ENCODE results near the gene STARD13.

The STARD13 gene

GRCh38 chr13:33318037-33318436, 32.5 kb upstream of the STARD13 start:
- no peaks in the 10 kb centered on the region for H3K36me3 ChIP-seq (ENCODE audit: low read length)
- no peaks in the 10 kb centered on the region for H3K27me3 ChIP-seq (ENCODE audit: low read length)
- H3K4me3 ChIP-seq (ENCODE audit: insufficient read depth, low read length, poor library complexity, severe bottlenecking): no peak overlapping the region
- H3K9me3 ChIP-seq (ENCODE audit: insufficient read depth, low read length): no peaks in the 10 kb centered on the region
- no peaks in the 10 kb centered on the region for H4K20me1 ChIP-seq (ENCODE audit: low read depth, low read length)
- no peaks in the 10 kb centered on the region for H3K9me2 ChIP-seq (replicated peaks; ENCODE audit: insufficient read depth, low read length)
- no peak overlapping the region for H2AFZ ChIP-seq (ENCODE audit: low read depth, low read length, severe bottlenecking)
- H3K79me2 ChIP-seq (ENCODE audit: insufficient read depth, low read length): no peaks in the 10 kb centered on the region
- TF ChIP-seq, protein P1, sequence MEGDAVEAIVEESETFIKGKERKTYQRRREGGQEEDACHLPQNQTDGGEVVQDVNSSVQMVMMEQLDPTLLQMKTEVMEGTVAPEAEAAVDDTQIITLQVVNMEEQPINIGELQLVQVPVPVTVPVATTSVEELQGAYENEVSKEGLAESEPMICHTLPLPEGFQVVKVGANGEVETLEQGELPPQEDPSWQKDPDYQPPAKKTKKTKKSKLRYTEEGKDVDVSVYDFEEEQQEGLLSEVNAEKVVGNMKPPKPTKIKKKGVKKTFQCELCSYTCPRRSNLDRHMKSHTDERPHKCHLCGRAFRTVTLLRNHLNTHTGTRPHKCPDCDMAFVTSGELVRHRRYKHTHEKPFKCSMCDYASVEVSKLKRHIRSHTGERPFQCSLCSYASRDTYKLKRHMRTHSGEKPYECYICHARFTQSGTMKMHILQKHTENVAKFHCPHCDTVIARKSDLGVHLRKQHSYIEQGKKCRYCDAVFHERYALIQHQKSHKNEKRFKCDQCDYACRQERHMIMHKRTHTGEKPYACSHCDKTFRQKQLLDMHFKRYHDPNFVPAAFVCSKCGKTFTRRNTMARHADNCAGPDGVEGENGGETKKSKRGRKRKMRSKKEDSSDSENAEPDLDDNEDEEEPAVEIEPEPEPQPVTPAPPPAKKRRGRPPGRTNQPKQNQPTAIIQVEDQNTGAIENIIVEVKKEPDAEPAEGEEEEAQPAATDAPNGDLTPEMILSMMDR (IDR thresholded peaks at IDR 0.05; ENCODE audit: insufficient read depth, low read length, poor library complexity, severe bottlenecking): no peak
- TF ChIP-seq EZH2phosphoT487 (conservative IDR thresholded peaks at IDR 0.05; ENCODE audit: low read length): no peak
- no peaks in the 10 kb centered on the region for H3F3A ChIP-seq (ENCODE audit: insufficient read depth)
- H3K4me2 ChIP-seq (ENCODE audit: low read depth, low read length, poor library complexity, severe bottlenecking): no peak overlapping the region
- H3K9ac ChIP-seq (ENCODE audit: low read length): no peak overlapping the region
- H3K27ac ChIP-seq (ENCODE audit: low read depth, low read length): no peak overlapping the region

DNA sequence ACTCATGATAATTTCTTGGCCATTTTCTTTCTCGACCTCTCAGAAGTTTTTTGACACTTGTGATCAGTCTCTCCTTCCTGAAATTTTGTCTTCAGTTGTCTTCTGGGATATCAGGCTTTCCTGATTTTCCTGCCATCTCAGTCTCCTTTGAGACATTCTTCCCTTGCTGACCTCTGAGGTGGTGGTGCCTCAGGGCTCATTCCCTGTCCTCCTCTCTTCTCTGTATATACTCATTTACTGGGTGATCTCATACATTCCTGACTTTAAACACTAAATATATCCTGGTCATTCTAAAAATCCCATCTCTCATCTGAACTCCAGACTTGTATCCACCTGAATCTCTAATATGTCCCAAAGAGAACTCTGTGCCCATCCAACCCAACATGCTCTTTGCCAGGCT, 31.3 kb upstream of the STARD13 start:
- Histone ChIP-seq H3F3A (ENCODE audit: insufficient read depth) (no peaks in the 10 kb centered on the region), H3K27me3 (ENCODE audit: low read length) (no peaks in the 10 kb centered on the region), H3K4me3 (ENCODE audit: insufficient read depth, low read length, poor library complexity, severe bottlenecking) (no peak overlapping the region), H3K4me2 (ENCODE audit: low read depth, low read length, poor library complexity, severe bottlenecking) (no peak overlapping the region), H4K20me1 (ENCODE audit: low read depth, low read length) (no peaks in the 10 kb centered on the region), H3K79me2 (ENCODE audit: insufficient read depth, low read length) (no peaks in the 10 kb centered on the region), H3K36me3 (ENCODE audit: low read length) (no peaks in the 10 kb centered on the region), H3K9me3 (ENCODE audit: insufficient read depth, low read length) (no peaks in the 10 kb centered on the region), H3K9me2 (replicated peaks; ENCODE audit: insufficient read depth, low read length) (no peaks in the 10 kb centered on the region), H3K9ac (ENCODE audit: low read length) (no peak overlapping the region), H3K27ac (ENCODE audit: low read depth, low read length) (no peak overlapping the region), H2AFZ (ENCODE audit: low read depth, low read length, severe bottlenecking) (no peak overlapping the region)
- TF ChIP-seq, protein P1 (IDR thresholded peaks at IDR 0.05; ENCODE audit: insufficient read depth, low read length, poor library complexity, severe bottlenecking): no peak
- no peak for TF ChIP-seq EZH2phosphoT487 (conservative IDR thresholded peaks at IDR 0.05; ENCODE audit: low read length)

GRCh38 chr13:33313504-33313903, 27.9 kb upstream of the STARD13 start:
- Histone ChIP-seq H3K9me2 (replicated peaks; ENCODE audit: insufficient read depth, low read length) (no peaks in the 10 kb centered on the region), H3K4me2 (ENCODE audit: low read depth, low read length, poor library complexity, severe bottlenecking) (no peak overlapping the region), H3K9ac (ENCODE audit: low read length) (no peak overlapping the region), H3F3A (ENCODE audit: insufficient read depth) (no peaks in the 10 kb centered on the region), H2AFZ (ENCODE audit: low read depth, low read length, severe bottlenecking) (no peak overlapping the region), H4K20me1 (ENCODE audit: low read depth, low read length) (no peaks in the 10 kb centered on the region), H3K36me3 (ENCODE audit: low read length) (no peaks in the 10 kb centered on the region), H3K9me3 (ENCODE audit: insufficient read depth, low read length) (no peaks in the 10 kb centered on the region), H3K27ac (ENCODE audit: low read depth, low read length) (no peak overlapping the region), H3K79me2 (ENCODE audit: insufficient read depth, low read length) (no peaks in the 10 kb centered on the region), H3K27me3 (ENCODE audit: low read length) (no peaks in the 10 kb centered on the region), H3K4me3 (ENCODE audit: insufficient read depth, low read length, poor library complexity, severe bottlenecking) (no peak overlapping the region)
- TF ChIP-seq EZH2phosphoT487 (conservative IDR thresholded peaks at IDR 0.05; ENCODE audit: low read length): no peak
- TF ChIP-seq, protein P1 (IDR thresholded peaks at IDR 0.05; ENCODE audit: insufficient read depth, low read length, poor library complexity, severe bottlenecking): no peak

GRCh38 chr13:33312861-33313212, 27.3 kb upstream of the STARD13 start:
- Histone ChIP-seq H3K79me2 (ENCODE audit: insufficient read depth, low read length) (no peaks in the 10 kb centered on the region), H3K9me2 (replicated peaks; ENCODE audit: insufficient read depth, low read length) (no peaks in the 10 kb centered on the region), H3F3A (ENCODE audit: insufficient read depth) (no peaks in the 10 kb centered on the region), H3K9ac (ENCODE audit: low read length) (no peak overlapping the region), H3K4me2 (ENCODE audit: low read depth, low read length, poor library complexity, severe bottlenecking) (no peak overlapping the region), H3K9me3 (ENCODE audit: insufficient read depth, low read length) (no peaks in the 10 kb centered on the region), H3K27ac (ENCODE audit: low read depth, low read length) (no peak overlapping the region), H2AFZ (ENCODE audit: low read depth, low read length, severe bottlenecking) (no peak overlapping the region), H3K36me3 (ENCODE audit: low read length) (no peaks in the 10 kb centered on the region), H3K4me3 (ENCODE audit: insufficient read depth, low read length, poor library complexity, severe bottlenecking) (no peak overlapping the region), H4K20me1 (ENCODE audit: low read depth, low read length) (no peaks in the 10 kb centered on the region), H3K27me3 (ENCODE audit: low read length) (no peaks in the 10 kb centered on the region)
- TF ChIP-seq, protein P1 (IDR thresholded peaks at IDR 0.05; ENCODE audit: insufficient read depth, low read length, poor library complexity, severe bottlenecking): no peak
- TF ChIP-seq EZH2phosphoT487 (conservative IDR thresholded peaks at IDR 0.05; ENCODE audit: low read length): no peak
